Ramos (cell line): ENCODE results near the gene INPPL1.

ENCODE experiments used
- in situ Hi-C: fragments of 300-500 bp; cut with MboI; formaldehyde crosslinking; loops from one replicate; pipeline ENCODE4 v1.14.3; 2022; ENCODE audit warnings: low sequenced_read_pairs; ENCODE audit not compliant: unreplicated experiment

Gene INPPL1

GRCh38 chr11:72274435-72274834, 49.9 kb downstream of the INPPL1 start:
- in situ Hi-C loops = no loop called here

DNA sequence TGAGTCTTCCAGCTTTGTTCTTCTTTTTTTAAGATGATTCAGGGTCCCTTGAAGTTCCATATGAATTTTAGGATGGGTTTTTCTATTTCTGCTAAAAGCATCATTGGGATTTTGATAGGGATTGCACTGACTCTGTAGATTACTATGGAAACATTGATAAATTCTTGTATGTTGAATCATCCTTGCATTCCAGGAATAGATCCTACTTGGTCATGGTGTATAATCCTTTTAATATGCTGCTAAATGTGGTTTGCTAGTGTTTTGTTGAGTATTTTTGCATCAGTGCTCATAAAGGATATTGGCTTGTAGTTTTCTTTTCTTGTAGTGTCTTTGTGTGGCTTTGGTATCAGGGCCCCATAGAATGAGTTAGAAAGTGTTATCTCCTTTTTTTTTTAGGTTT, 54.3 kb downstream of the INPPL1 start:
- in situ Hi-C loops = no loop called here

GRCh38 chr11:72280037-72280436, 55.5 kb downstream of the INPPL1 start:
- in situ Hi-C loops = no loop called here

- in situ Hi-C loops = no loop called here
These were observed 56.3 kb downstream of the INPPL1 start for GRCh38 chr11:72280726-72281315.

- in situ Hi-C loops = no loop called here
These were observed 59.4 kb downstream of the INPPL1 start for GRCh38 chr11:72283947-72284346.

DNA sequence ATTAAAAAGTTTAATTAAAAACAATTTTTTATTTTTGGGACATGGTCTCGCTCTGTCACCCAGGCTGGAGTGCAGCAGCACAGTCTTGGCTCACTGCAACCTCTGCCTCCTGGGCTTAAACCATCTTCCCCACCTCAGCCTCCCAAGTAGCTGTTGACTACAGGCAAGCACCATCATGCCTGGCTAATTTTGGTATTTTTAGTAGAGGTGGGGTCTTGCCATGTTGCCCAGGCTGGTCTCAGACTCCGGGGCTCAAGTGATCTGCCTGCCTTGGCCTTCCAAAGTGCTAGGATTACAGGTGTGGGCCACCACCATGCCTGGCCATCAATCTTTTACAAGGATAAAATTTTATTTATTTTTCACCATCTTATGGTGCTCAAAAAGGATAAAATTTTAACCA, 62.7 kb downstream of the INPPL1 start:
- in situ Hi-C loops = no loop called here
